HG03342 (cell line): Measurements from ENCODE around the gene GSK3A.

Experiments used
- ATAC-seq: cut with Tn5 transposase; IDR thresholded peaks from one replicate; pipeline ENCODE4 v1.9.1; 2021; ENCODE audit warnings: mild to moderate bottlenecking, moderate library complexity; ENCODE audit not compliant: unreplicated experiment

The GSK3A gene

GRCh38 chr19:42250666-42251531, 8.5 kb upstream of the GSK3A start:
- ATAC-seq, result no peak

- ATAC-seq, result no peak
Measured at GRCh38 chr19:42250183-42250665, 7.8 kb upstream of the GSK3A start.

- ATAC-seq, result no peak
Measured at GRCh38 chr19:42249769-42250168, 7.4 kb upstream of the GSK3A start.

- no peak for ATAC-seq
Measured at GRCh38 chr19:42249149-42249750, 6.8 kb upstream of the GSK3A start.

- no peak for ATAC-seq
Measured at GRCh38 chr19:42248270-42249148, 6.1 kb upstream of the GSK3A start.

DNA sequence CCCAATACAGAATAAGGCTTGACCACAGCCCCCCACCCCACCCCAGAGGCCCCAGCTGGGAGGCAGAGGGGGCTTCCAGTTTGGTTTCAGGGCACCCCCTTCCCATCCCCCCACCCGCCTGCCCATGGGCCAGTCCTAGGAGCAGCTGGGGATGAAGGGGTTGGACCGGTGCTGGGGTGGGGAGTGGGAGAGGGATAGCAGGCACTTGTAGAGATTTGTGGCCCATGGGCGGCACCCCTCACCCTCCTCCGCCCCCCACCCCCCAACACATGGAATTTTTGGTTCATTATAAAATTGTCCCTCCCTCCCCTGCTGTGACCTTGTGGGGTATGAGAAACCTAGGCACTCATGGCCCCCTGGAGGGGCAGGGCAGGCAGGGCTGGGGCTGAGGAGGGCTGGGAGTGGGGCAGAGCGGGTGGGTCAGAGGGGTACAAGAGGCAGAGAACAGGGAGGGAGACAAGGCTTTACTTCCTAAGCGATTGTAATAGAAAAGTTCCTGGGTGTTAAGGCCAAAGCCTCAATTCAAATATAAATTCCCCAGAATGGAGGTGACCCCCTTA, 5.3 kb upstream of the GSK3A start:
- ATAC-seq, result no peak

- no peak for ATAC-seq
Measured at GRCh38 chr19:42246922-42247639, 4.7 kb upstream of the GSK3A start.

DNA sequence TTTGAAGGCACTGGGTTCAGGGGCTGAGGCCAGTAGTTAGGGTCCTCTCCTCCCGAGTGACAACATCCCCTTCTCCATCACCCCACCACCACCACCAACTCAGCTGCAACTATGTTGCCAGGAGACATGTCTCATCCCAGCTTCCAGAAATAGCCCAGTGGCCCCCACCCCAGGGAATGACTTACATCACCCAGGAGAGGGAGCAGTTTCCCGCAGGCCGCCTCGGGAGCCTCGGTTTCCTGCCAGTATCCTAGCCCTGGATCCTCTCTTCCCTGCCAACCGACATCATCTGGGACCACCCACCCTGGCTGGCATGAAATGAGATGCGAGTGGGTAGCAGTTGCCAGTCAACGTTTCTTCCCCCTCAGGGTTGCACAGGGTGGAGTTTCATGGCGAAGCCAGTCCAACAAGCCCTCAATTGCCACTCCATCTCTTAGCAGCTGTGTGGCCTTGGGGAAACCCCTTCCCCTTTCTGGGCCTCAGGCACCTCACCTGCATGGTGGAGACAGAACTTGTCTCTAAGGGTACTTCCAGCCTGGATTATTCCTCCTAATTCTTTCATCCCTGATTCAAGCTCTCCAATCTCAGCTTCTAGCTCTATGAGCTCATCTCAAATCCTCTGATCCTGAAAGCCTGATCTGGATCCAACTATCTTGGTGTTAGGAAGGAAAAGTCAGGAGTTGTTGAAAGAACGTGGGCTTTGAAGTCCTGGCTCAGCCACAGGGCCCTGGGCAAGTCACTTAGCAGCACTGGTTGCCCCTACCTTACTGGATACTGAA, 3.9 kb upstream of the GSK3A start:
- ATAC-seq, result no peak

DNA sequence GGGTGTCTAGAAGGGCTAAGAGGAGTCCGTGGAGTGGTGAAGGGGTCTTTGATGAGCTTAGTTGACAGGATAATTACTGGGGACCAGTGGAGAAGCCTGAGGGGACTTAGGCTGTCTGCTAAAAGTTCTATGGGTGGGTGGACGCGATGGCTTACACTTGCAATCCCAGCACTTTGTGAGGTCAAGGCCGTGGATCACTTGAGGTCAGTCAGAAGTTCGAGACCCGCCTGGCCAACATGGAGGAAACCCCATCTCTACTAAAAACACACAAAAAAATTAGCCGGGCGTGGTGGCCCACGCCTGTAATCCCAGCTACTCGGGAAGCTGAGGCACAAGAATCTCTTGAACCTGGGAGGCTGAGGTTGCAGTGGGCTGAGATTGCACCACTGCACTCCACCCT, 2.8 kb upstream of the GSK3A start:
- no peak for ATAC-seq

GRCh38 chr19:42244347-42245220, 2.2 kb upstream of the GSK3A start:
- ATAC-seq, result peak; percentile 36

DNA sequence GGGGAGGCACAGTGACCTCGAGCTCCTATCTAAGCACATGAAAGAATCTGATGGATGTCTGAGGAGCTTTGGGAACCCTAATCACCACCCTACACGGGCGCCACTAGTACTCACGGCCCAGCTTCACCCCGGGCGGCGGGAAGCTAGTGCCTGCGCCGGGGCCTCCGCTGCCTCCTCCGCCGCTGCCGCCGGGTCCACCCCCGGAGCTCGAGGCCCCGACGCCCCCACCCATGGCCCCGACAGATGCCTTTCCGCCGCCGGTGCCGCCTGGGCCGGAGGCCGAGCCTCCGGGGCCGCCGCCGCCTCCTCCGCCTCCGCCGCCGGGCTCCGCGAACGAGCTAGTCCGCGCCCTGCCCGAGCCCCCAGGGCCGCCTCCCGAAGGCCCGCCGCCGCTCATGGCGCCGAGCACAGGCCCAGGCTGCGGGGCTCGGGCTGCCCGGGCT, 312 bp downstream of the GSK3A start:
- peak; percentile 3 for ATAC-seq

DNA sequence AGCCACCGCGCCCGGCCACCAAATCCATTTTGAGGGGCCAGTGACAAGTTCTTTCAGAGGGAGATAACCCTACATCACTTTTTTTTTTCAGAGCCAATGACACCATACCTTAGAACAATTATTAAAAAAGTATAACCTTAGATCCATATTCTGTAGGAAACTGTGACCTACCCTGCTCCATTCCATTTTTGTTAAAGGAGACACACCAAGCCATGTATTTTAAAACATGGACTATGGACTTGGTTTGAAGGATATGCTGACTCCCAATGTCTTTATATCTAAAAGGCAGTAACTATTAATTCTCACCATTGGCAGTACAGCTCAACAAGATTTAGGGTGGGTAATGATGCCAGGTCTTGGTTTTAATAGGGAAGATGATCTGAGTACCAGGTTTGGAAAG, 1.1 kb downstream of the GSK3A start:
- ATAC-seq, result no peak

DNA sequence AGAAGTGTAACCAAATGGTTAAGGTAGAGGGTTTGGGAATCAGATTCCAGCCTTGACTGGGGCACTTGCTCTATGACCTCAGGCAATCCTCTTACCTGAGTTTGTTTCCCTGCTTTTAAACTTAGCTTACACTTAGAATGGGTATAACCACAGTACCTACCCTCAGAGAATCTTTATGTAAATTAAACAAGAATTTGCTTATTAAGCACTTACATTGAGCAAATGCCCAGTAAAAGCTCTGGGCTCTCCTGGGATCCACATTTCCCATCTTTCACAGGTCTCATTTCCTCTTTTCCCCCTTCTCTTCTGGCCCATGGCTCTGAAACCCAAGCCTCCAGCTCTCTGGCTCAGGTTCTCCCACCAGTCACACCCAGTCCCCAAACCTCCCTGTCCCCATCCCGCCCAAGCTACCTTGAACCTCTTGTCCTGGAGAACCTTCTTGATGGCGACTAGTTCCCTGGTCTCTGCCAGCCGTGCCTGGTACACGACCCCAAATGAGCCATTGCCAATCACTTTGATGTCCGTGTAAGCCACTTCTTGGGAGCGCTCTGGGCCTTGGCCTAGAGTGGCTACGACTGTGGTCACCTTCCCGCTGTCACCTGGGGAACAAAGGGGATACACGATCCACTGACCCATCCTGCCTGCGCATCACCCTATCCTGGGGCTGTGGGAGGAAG, 2.7 kb downstream of the GSK3A start:
- no peak for ATAC-seq

DNA sequence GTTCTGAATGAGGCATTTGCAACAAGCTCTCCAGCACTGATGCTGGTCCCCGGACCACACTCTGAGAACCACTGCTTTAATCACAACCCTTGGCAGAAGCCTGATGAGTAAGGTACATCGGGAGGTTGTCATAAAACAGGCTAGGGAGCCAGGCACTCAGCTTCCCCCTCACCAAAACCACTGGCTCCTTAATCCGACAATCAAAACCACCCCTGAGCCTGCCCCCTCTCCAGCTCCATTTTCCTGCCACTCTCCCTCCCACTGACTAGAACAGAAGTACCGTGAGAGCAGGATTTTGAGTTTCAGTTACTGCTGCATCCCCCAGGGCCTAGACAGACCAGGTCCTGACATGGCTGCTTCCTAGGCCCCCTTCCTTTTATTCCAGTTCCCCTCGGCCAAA, 7.2 kb downstream of the GSK3A start:
- ATAC-seq, result no peak

- ATAC-seq, result no peak
Measured at GRCh38 chr19:42234364-42234763, 8.0 kb downstream of the GSK3A start.

GRCh38 chr19:42233678-42234292, 8.6 kb downstream of the GSK3A start:
- ATAC-seq, result no peak

GRCh38 chr19:42233106-42233505, 9.3 kb downstream of the GSK3A start:
- ATAC-seq, result no peak

DNA sequence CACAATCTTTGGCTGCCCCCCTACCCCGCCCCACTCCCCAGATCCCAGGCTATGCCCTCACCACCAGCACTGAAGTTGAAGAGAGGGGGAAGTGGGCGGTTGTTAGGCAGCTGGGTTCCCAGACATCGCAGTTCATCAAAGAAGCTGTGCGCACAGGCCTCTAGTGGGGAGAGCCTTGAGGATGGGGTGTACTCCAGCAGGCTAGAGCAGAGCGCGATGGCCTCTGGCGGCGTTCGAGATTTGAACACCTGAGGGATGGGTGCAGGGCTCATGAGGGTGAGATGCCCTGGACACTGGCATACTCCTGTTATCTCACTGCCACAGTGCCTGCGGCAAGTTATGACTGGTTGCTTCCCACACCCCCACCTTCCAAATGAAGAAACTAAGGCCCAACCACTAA, 10.0 kb downstream of the GSK3A start:
- ATAC-seq, result no peak
